OCI-LY7 (cell line): ENCODE measurements around the gene BCAR1. TPM values are rescaled to one million over a fixed set of nuclear protein-coding genes. Genes with fewer than 3 reads are reported as not detected.

Experiments used
- BruUV-seq: library from RNA; stranded (reverse); fragments of 400-500 nt; replicated peaks from 2 replicates; lab custom pipeline; 2021; lab: Mats Ljungman, UMichigan
- CTCF ChIA-PET: fragments of 300-600 bp; sonication (Branson Sonifier 250); formaldehyde crosslinking; loops from one replicate; lab custom pipeline; 2022; ENCODE audit warnings: antibody characterized with exemption; ENCODE audit not compliant: unreplicated experiment; lab: Charles Lee
- POLR2A ChIA-PET: fragments of 300-600 bp; sonication (Branson Sonifier 250); formaldehyde crosslinking; loops from one replicate; lab custom pipeline; 2022; ENCODE audit warnings: antibody characterized with exemption; lab: Charles Lee
- DNase-seq: peaks from one replicate; pipeline ENCODE4 v3.0.0-alpha.2; 2015; ENCODE audit warnings: low spot score
- H2AFZ ChIP-seq: fragments of 200-600 bp; sonication (generic), shearing (Covaris generic); 2 replicates; pipeline ENCODE4 v1.6.1; 2014; ENCODE audit warnings: mild to moderate bottlenecking, antibody characterized with exemption, low read length, moderate library complexity
- H3K27ac ChIP-seq: fragments of 200-600 bp; sonication (generic); 2 replicates; pipeline ENCODE4 v1.5.1; 2014; ENCODE audit warnings: mixed run types, low read depth, mild to moderate bottlenecking, moderate library complexity, low read length, inconsistent platforms; ENCODE audit not compliant: poor library complexity, severe bottlenecking
- H3K36me3 ChIP-seq: fragments of 200-600 bp; sonication (generic); 2 replicates; pipeline ENCODE4 v1.6.1; 2014; ENCODE audit warnings: mild to moderate bottlenecking, antibody characterized with exemption, low read length, moderate library complexity, mixed read lengths; ENCODE audit not compliant: insufficient read depth
- H3K4me1 ChIP-seq: fragments of 200-600 bp; sonication (generic); 2 replicates; pipeline ENCODE4 v1.5.1; 2014; ENCODE audit warnings: mild to moderate bottlenecking, low read length; ENCODE audit not compliant: insufficient read depth, poor library complexity, severe bottlenecking
- H3K4me2 ChIP-seq: fragments of 200-600 bp; sonication (generic); 2 replicates; pipeline ENCODE4 v1.6.1; 2014; ENCODE audit warnings: mild to moderate bottlenecking, low read length
- H3K4me3 ChIP-seq: fragments of 200-600 bp; sonication (generic); 2 replicates; pipeline ENCODE4 v1.5.1; 2014; ENCODE audit warnings: mild to moderate bottlenecking, low read depth, low read length; ENCODE audit not compliant: poor library complexity, severe bottlenecking
- H3K79me2 ChIP-seq: fragments of 200-600 bp; sonication (generic); 2 replicates; pipeline ENCODE4 v1.6.1; 2016; ENCODE audit warnings: low read depth, mild to moderate bottlenecking, low read length, moderate library complexity, mixed read lengths; ENCODE audit not compliant: insufficient read depth
- H3K9me2 ChIP-seq: fragments of 200-600 bp; sonication (generic); 2 replicates; pipeline ENCODE4 v1.6.1; 2016; ENCODE audit warnings: mild to moderate bottlenecking, low read length, mixed read lengths; ENCODE audit not compliant: insufficient read depth
- H3K9me3 ChIP-seq: fragments of 200-600 bp; sonication (generic); 2 replicates; pipeline ENCODE4 v1.6.1; 2014; ENCODE audit warnings: mild to moderate bottlenecking, mixed run types, low read length, mixed read lengths
- H4K20me1 ChIP-seq: fragments of 200-600 bp; sonication (generic); 2 replicates; pipeline ENCODE4 v1.6.1; 2014; ENCODE audit warnings: mild to moderate bottlenecking, antibody characterized with exemption, low read length, moderate library complexity, mixed read lengths; ENCODE audit not compliant: insufficient read depth
- CTCF ChIP-seq: fragments of 200-600 bp; sonication (generic); conservative IDR thresholded peaks from 2 replicates; pipeline ENCODE4 v1.5.1; 2014; ENCODE audit warnings: mild to moderate bottlenecking, antibody characterized with exemption, low read length, moderate library complexity, mixed read lengths
- EZH2phosphoT487 ChIP-seq: fragments of 200-600 bp; sonication (generic); IDR thresholded peaks from 2 replicates; pipeline ENCODE4 v1.6.1; 2018; ENCODE audit warnings: low read depth, borderline replicate concordance, mild to moderate bottlenecking, mixed run types, antibody characterized with exemption, low read length, moderate library complexity, mixed read lengths
- intact Hi-C: fragments of 100-400 bp; cut with micrococcal nuclease; formaldehyde crosslinking; loops from one replicate; pipeline ENCODE4 v1.10.0; 2022; ENCODE audit not compliant: unreplicated experiment
- total RNA-seq, 2 experiments: library from RNA; depleted of rRNA in 1 of 2; stranded (reverse); fragments of >200 nt in 1 of 2; shearing (Covaris generic) in 1 of 2; gene quantifications; 2 replicates each; pipeline ENCODE4 v1.2.3, GENCODE V29; 2014 to 2022

The BCAR1 gene
- total RNA-seq, 2 experiments from 2014 or later: 10.0 to 15.1 TPM

DNA sequence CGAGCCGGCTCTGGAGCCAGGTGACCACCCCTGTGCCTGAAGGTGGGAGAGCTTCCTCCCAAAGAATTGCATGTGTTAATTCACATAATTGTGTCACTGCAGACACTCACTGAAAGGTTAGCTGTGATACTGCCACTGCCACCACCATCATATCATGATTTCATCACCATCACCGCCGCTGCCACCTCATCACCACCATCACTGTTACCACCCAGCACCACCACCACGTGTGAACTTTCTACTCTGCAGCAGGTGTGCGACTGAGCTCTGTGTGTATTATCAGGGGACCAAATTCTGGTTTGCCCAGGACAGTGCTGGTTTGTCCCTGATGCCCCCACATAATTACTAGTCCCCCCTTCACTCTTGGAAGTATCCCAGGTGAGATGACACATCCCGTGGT is 15.2 kb downstream of the BCAR1 start:
- no peaks in the 10 kb centered on the region for H4K20me1 ChIP-seq
- no TSS peak for BruUV-seq
- ChIA-PET POLR2A (interaction anchor here (0.6 kb wide), 1 partner anchor 118 kb away, joined by 4 read pairs; no protein-coding TSS in a partner anchor), CTCF (interaction anchor here (0.6 kb wide), 2 partner anchors 27 to 36 kb away, joined by 3 read pairs; no protein-coding TSS in a partner anchor)
- no peak overlapping the region for H2AFZ ChIP-seq
- no peak overlapping the region for H3K4me2 ChIP-seq
- no peaks in the 10 kb centered on the region for H3K4me1 ChIP-seq
- H3K27ac ChIP-seq: no peak overlapping the region
- no peak for TF ChIP-seq EZH2phosphoT487
- no peak for TF ChIP-seq CTCF
- H3K9me2 ChIP-seq: no peaks in the 10 kb centered on the region
- intact Hi-C loops: no loop called here
- no peak for DNase-seq
- no peaks in the 10 kb centered on the region for H3K9me3 ChIP-seq
- H3K36me3 ChIP-seq: no peaks in the 10 kb centered on the region
- H3K79me2 ChIP-seq: no peaks in the 10 kb centered on the region
- H3K4me3 ChIP-seq: no peak overlapping the region

GRCh38 chr16:75235721-75236193 is 15.7 kb downstream of the BCAR1 start:
- H3K36me3 ChIP-seq: no peaks in the 10 kb centered on the region
- H4K20me1 ChIP-seq: no peaks in the 10 kb centered on the region
- H3K79me2 ChIP-seq: no peaks in the 10 kb centered on the region
- CTCF ChIA-PET: interaction anchor here (0.6 kb wide), 2 partner anchors 26 to 35 kb away, joined by 3 read pairs; no protein-coding TSS in a partner anchor
- no peaks in the 10 kb centered on the region for H3K9me2 ChIP-seq
- no TSS peak for BruUV-seq
- no peak overlapping the region for H3K4me2 ChIP-seq
- no peak for TF ChIP-seq CTCF
- TF ChIP-seq EZH2phosphoT487: no peak
- intact Hi-C loops: no loop called here
- H3K9me3 ChIP-seq: no peaks in the 10 kb centered on the region
- POLR2A ChIA-PET: interaction anchor here (0.6 kb wide), 1 partner anchor 118 kb away, joined by 4 read pairs; no protein-coding TSS in a partner anchor
- no peak overlapping the region for H2AFZ ChIP-seq
- no peak for DNase-seq
- no peaks in the 10 kb centered on the region for H3K4me1 ChIP-seq
- H3K4me3 ChIP-seq: no peak overlapping the region
- H3K27ac ChIP-seq: no peak overlapping the region
